Endothelial cell of umbilical vein (primary cell): ENCODE data around the gene RABL6. TPM values are rescaled to one million over a fixed set of nuclear protein-coding genes. Genes with fewer than 3 reads are reported as not detected.

ENCODE experiments used
- BruUV-seq: library from RNA; stranded (reverse); fragments of 400-500 nt; replicated peaks from 2 replicates; lab custom pipeline; 2021; lab: Mats Ljungman, UMichigan
- CTCF ChIA-PET: fragments of 300-600, 350-600 bp; sonication (Branson Sonifier 250); formaldehyde crosslinking; loops from one replicate; lab custom pipeline; 2021; ENCODE audit warnings: antibody characterized with exemption, inconsistent platforms; lab: Charles Lee
- POLR2A ChIA-PET: fragments of 300-600, 350-600 bp; sonication (Branson Sonifier 250); formaldehyde crosslinking; loops from one replicate; lab custom pipeline; 2021; ENCODE audit warnings: antibody characterized with exemption, inconsistent platforms; lab: Charles Lee
- DNase-seq: peaks from one replicate; pipeline ENCODE4 v3.0.0-alpha.2; 2011; ENCODE audit warnings: low read depth, low spot score
- FAIRE-seq: peaks from 2 replicates; lab custom pipeline; 2011; peaks lifted over from hg19 to GRCh38; lab: Jason Lieb, UNC
- H2AFZ ChIP-seq: 2 replicates; pipeline ENCODE4 v1.6.0; 2012; ENCODE audit warnings: low read depth, low read length, control low read depth, inconsistent platforms
- H3K27ac ChIP-seq: 2 replicates; pipeline ENCODE4 v1.5.1; 2011; ENCODE audit warnings: low read depth, mild to moderate bottlenecking, control low read depth, low read length, moderate library complexity; ENCODE audit not compliant: insufficient read depth
- H3K27me3 ChIP-seq, 2 experiments: 2 replicates each; pipeline versions ENCODE4 v1.6.0 to v1.6.1; 2011; ENCODE audit warnings: low read length in 2 of 2, mixed read lengths in 1 of 2; ENCODE audit not compliant: control insufficient read depth in 2 of 2, insufficient read depth in 2 of 2
- H3K36me3 ChIP-seq, 2 experiments: 2 replicates in 1 of 2; 3 replicates in 1 of 2; pipeline ENCODE4 v1.5.1; 2011; ENCODE audit warnings: low read length in 2 of 2, mild to moderate bottlenecking in 1 of 2, moderate library complexity in 1 of 2; ENCODE audit not compliant: control insufficient read depth in 2 of 2, insufficient read depth in 2 of 2; ENCODE audit errors: extremely low read depth in 1 of 2
- H3K4me1 ChIP-seq: 3 replicates; pipeline ENCODE4 v1.5.1; 2011; ENCODE audit warnings: mild to moderate bottlenecking, low read length; ENCODE audit not compliant: control insufficient read depth, insufficient read depth; ENCODE audit errors: extremely low read depth
- H3K4me2 ChIP-seq: 2 replicates; pipeline ENCODE4 v1.6.1; 2011; ENCODE audit warnings: low read length, control low read depth, mixed read lengths; ENCODE audit not compliant: insufficient read depth
- H3K4me3 ChIP-seq, 3 experiments: fragments of 200-600 bp in 1 of 3; sonication (generic), shearing (Covaris generic) in 1 of 3; replicated peaks in 1 of 3; 2 replicates each; pipeline ENCODE4 v1.5.1; 2011 to 2016; ENCODE audit warnings: control low read depth in 3 of 3, low read length in 3 of 3, mild to moderate bottlenecking in 2 of 3, inconsistent platforms in 1 of 3, low read depth in 1 of 3, moderate library complexity in 1 of 3; ENCODE audit not compliant: insufficient read depth in 1 of 3
- H3K79me2 ChIP-seq: 2 replicates; pipeline ENCODE4 v1.6.0; 2012; ENCODE audit warnings: low read length, inconsistent platforms; ENCODE audit not compliant: control insufficient read depth, insufficient read depth
- H3K9ac ChIP-seq: replicated peaks from 2 replicates; pipeline ENCODE3; 2011; ENCODE audit warnings: low read length, control low read depth; ENCODE audit not compliant: insufficient read depth; ENCODE audit errors: extremely low read depth
- H3K9me1 ChIP-seq: replicated peaks from 3 replicates; pipeline ENCODE4 v1.6.0; 2011; ENCODE audit warnings: mild to moderate bottlenecking, low read length; ENCODE audit not compliant: control insufficient read depth, insufficient read depth; ENCODE audit errors: extremely low read depth
- H3K9me3 ChIP-seq: replicated peaks from 2 replicates; pipeline ENCODE4 v1.5.1; 2012; ENCODE audit warnings: low read length, inconsistent platforms; ENCODE audit not compliant: control insufficient read depth, insufficient read depth
- H4K20me1 ChIP-seq: replicated peaks from 2 replicates; pipeline ENCODE3; 2011; ENCODE audit warnings: mild to moderate bottlenecking, low read length; ENCODE audit not compliant: control insufficient read depth, insufficient read depth; ENCODE audit errors: extremely low read depth
- EZH2 ChIP-seq: IDR thresholded peaks from 2 replicates; pipeline ENCODE4 v1.6.1; 2012; ENCODE audit warnings: borderline replicate concordance, low read depth, mild to moderate bottlenecking, moderate library complexity, low read length, inconsistent platforms; ENCODE audit not compliant: severe bottlenecking
- FOS ChIP-seq: IDR thresholded peaks from 2 replicates; pipeline ENCODE4 v1.6.1; 2011; ENCODE audit warnings: mild to moderate bottlenecking, low read length, moderate library complexity, borderline replicate concordance; ENCODE audit not compliant: insufficient read depth
- GATA2 ChIP-seq: IDR thresholded peaks from 2 replicates; pipeline ENCODE4 v1.7.0; 2011; ENCODE audit warnings: low read depth, mild to moderate bottlenecking, moderate library complexity, mixed read lengths, low read length; ENCODE audit not compliant: insufficient read length, insufficient read depth
- JUN ChIP-seq: IDR thresholded peaks from 2 replicates; pipeline ENCODE4 v1.6.1; 2011; ENCODE audit warnings: borderline replicate concordance, low read depth; ENCODE audit not compliant: insufficient read length, insufficient read depth
- MYC ChIP-seq: IDR thresholded peaks from one replicate; pipeline ENCODE4 v1.6.1; 2011; ENCODE audit warnings: mild to moderate bottlenecking, low read depth, low read length
- POLR2A ChIP-seq: IDR thresholded peaks from 2 replicates; pipeline ENCODE4 v1.6.1; 2012; ENCODE audit warnings: low read depth, mild to moderate bottlenecking, control low read depth, low read length
- POLR2AphosphoS5 ChIP-seq: IDR thresholded peaks from 2 replicates; pipeline ENCODE4 v1.6.1; 2012; ENCODE audit warnings: low read depth, mild to moderate bottlenecking, control low read depth, low read length, moderate library complexity; ENCODE audit not compliant: insufficient read depth
- dilution Hi-C: fragments of 300-500 bp; cut with MboI; formaldehyde crosslinking; loops from one replicate; pipeline ENCODE4 v1.15.0; 2019; ENCODE audit warnings: low sequenced_read_pairs; ENCODE audit not compliant: extremely low pct_ligation_motif_present
- intact Hi-C: fragments of 100-400 bp; cut with micrococcal nuclease; formaldehyde crosslinking; loops from one replicate; pipeline ENCODE4 v1.10.0; 2022
- polyA plus RNA-seq, 4 experiments: library from polyadenylated mRNA; depleted of rRNA in 3 of 4; stranded (reverse) in 3 of 4; unstranded in 1 of 4; fragments of >200 nt; gene quantifications; 2 replicates each; pipeline versions ENCODE4 v1.2.1 to v1.2.3, GENCODE V29; 2011 to 2012; ENCODE audit warnings: missing spikeins in 1 of 4
- total RNA-seq: library from RNA; stranded (reverse); gene quantifications from 2 replicates; pipeline ENCODE4 v1.2.3, GENCODE V29; 2021
- TF ChIP-seq, protein P1 (sequence below), 2 donors: IDR thresholded peaks; 1 replicate in 1 of 2; 2 replicates in 1 of 2; pipeline ENCODE4 v1.5.1; 2011; ENCODE audit warnings: low read length in 2 of 2, mild to moderate bottlenecking in 2 of 2, moderate library complexity in 2 of 2, control low read depth in 1 of 2, inconsistent platforms in 1 of 2, low read depth in 1 of 2; ENCODE audit not compliant: insufficient read depth in 1 of 2; ENCODE audit errors: extremely low read depth in 1 of 2
- TF ChIP-seq, protein P2 (sequence below): IDR thresholded peaks from 2 replicates; pipeline ENCODE4 v1.6.1; 2011; ENCODE audit not compliant: insufficient read depth, insufficient read length

Gene RABL6
- total and polyA plus RNA-seq, 2 donors (not counting 3 experiments of a cell fraction or from before 2014, with no cell fraction given), result 60.8 to 112 TPM

DNA sequence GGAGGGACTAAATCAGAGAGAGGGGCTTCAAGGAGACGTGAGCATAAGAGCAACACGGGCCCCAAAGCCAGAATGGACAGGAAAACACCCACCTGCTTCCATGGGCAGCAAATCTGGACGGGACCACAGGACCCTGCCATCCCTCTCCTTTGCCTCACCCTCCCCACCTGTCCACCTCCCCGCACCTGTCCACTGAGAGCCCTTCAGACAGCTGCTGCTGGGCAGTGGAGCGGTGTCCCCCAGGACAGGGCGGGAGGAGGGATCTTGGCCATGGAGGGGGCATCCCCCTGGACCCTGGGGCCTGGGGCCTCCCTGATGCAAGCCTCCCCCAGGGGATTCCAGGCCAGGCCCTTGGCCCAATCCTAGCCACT is 9.1 kb upstream of the RABL6 start:
- no peak overlapping the region for H3K9ac ChIP-seq
- POLR2A ChIA-PET, result no interaction called here
- FAIRE-seq (no peak), DNase-seq (no peak)
- no peak overlapping the region for H3K4me3 ChIP-seq
- H3K79me2 ChIP-seq, result no peaks in the 10 kb centered on the region
- peaks cover 29 to 32% of the 10 kb centered on the region in 2 experiments for H3K27me3 ChIP-seq
- H3K36me3 ChIP-seq, result peaks cover 0 to under 1% of the 10 kb centered on the region in 2 experiments
- H3K4me2 ChIP-seq, result no peak overlapping the region
- H2AFZ ChIP-seq, result no peak overlapping the region
- CTCF ChIA-PET, result no interaction called here
- intact Hi-C loops (no loop called here), dilution Hi-C loops (no loop called here)
- H3K9me1 ChIP-seq, result no peaks in the 10 kb centered on the region
- TF ChIP-seq MYC, result no peak
- TF ChIP-seq POLR2AphosphoS5, result no peak
- TF ChIP-seq, protein P1, sequence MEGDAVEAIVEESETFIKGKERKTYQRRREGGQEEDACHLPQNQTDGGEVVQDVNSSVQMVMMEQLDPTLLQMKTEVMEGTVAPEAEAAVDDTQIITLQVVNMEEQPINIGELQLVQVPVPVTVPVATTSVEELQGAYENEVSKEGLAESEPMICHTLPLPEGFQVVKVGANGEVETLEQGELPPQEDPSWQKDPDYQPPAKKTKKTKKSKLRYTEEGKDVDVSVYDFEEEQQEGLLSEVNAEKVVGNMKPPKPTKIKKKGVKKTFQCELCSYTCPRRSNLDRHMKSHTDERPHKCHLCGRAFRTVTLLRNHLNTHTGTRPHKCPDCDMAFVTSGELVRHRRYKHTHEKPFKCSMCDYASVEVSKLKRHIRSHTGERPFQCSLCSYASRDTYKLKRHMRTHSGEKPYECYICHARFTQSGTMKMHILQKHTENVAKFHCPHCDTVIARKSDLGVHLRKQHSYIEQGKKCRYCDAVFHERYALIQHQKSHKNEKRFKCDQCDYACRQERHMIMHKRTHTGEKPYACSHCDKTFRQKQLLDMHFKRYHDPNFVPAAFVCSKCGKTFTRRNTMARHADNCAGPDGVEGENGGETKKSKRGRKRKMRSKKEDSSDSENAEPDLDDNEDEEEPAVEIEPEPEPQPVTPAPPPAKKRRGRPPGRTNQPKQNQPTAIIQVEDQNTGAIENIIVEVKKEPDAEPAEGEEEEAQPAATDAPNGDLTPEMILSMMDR (IDR thresholded peaks at IDR 0.05; ENCODE audit: extremely low read depth in 1 of 2, insufficient read depth in 1 of 2, low read depth in 1 of 2, low read length in 2 of 2), result no peak
- TF ChIP-seq EZH2, result no peak
- TF ChIP-seq JUN, result no peak
- no peak for TF ChIP-seq GATA2
- no peak for TF ChIP-seq POLR2A
- TF ChIP-seq FOS, result no peak
- TF ChIP-seq, protein P2, sequence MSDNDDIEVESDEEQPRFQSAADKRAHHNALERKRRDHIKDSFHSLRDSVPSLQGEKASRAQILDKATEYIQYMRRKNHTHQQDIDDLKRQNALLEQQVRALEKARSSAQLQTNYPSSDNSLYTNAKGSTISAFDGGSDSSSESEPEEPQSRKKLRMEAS, result no peak
- BruUV-seq, result no TSS peak
- H4K20me1 ChIP-seq, result no peaks in the 10 kb centered on the region
- H3K4me1 ChIP-seq, result no peaks in the 10 kb centered on the region
- H3K9me3 ChIP-seq, result no peaks in the 10 kb centered on the region
- no peak overlapping the region for H3K27ac ChIP-seq
